RWPE2 (cell line): ENCODE data around the gene CLEC2A.
"Not testable (repeated sequence)": the region's sequence is repeated elsewhere in the genome, so short reads cannot be mapped to it uniquely, and the experiment has no call there.

Experiments used
- ATAC-seq: fragments of 200-7000 bp; cut with Tn5 transposase; 3 replicates; pipeline ENCODE4 v1.9.1; 2021; ENCODE audit warnings: low read depth
- DNase-seq: peaks from one replicate; pipeline ENCODE4 v3.0.0-alpha.2; 2020; ENCODE audit warnings: low spot score
- H3K27ac ChIP-seq: fragments of 450-650 bp; 2 replicates; pipeline ENCODE4 v1.5.1; 2017; ENCODE audit warnings: mild to moderate bottlenecking; ENCODE audit not compliant: poor library complexity, severe bottlenecking
- H3K27me3 ChIP-seq: fragments of 250-450 bp; sonication (Bioruptor Pico); 2 replicates; pipeline ENCODE4 v1.5.1; 2021; ENCODE audit warnings: mild to moderate bottlenecking, moderate library complexity; ENCODE audit not compliant: insufficient read depth, poor library complexity, severe bottlenecking
- H3K36me3 ChIP-seq: fragments of 250-450 bp; sonication (Bioruptor Pico); 2 replicates; pipeline ENCODE4 v1.5.1; 2020; ENCODE audit warnings: low read depth, mild to moderate bottlenecking, moderate library complexity
- H3K4me1 ChIP-seq: fragments of 250-450 bp; sonication (Bioruptor Pico); 2 replicates; pipeline ENCODE4 v1.5.1; 2021; ENCODE audit warnings: mild to moderate bottlenecking, moderate library complexity; ENCODE audit not compliant: insufficient read depth, poor library complexity, severe bottlenecking
- H3K4me3 ChIP-seq: fragments of 250-450 bp; sonication (Bioruptor Pico); 2 replicates; pipeline ENCODE4 v1.5.1; 2021; ENCODE audit warnings: mild to moderate bottlenecking, moderate library complexity; ENCODE audit not compliant: severe bottlenecking
- H3K9me3 ChIP-seq: fragments of 250-450 bp; sonication (Bioruptor Pico); 2 replicates; pipeline ENCODE4 v1.5.1; 2021; ENCODE audit warnings: mild to moderate bottlenecking, moderate library complexity; ENCODE audit not compliant: severe bottlenecking
- TF ChIP-seq, protein P1 (sequence below): fragments of 450-650 bp; IDR thresholded peaks from one replicate; pipeline ENCODE4 v1.5.1; 2017; ENCODE audit warnings: mild to moderate bottlenecking, moderate library complexity; ENCODE audit not compliant: poor library complexity, severe bottlenecking

Gene CLEC2A, protein sequence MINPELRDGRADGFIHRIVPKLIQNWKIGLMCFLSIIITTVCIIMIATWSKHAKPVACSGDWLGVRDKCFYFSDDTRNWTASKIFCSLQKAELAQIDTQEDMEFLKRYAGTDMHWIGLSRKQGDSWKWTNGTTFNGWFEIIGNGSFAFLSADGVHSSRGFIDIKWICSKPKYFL

DNA sequence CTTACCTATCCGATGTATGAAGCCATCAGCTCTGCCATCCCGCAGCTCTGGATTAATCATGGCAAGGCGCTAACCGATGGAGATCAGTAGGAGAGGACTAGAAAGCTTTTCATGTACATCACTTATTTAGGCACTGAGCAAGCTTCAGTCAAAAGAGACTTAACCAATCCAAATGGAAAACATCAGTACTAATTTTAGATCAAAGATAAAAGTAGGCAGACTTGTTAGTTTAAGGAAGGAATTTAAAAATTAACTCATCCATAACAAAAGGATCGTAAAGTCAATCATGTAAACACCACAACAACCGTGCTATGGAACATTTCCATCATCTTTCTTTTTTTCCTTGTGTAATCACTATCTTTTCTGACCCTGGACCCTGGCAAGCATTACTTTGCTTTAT is at the start of gene CLEC2A:
CLEC2A (minus strand) TSS at position 101 of the 400 bp plus-strand sequence; CDS start at position 60, 41 bp downstream.
- TF ChIP-seq, protein P1, sequence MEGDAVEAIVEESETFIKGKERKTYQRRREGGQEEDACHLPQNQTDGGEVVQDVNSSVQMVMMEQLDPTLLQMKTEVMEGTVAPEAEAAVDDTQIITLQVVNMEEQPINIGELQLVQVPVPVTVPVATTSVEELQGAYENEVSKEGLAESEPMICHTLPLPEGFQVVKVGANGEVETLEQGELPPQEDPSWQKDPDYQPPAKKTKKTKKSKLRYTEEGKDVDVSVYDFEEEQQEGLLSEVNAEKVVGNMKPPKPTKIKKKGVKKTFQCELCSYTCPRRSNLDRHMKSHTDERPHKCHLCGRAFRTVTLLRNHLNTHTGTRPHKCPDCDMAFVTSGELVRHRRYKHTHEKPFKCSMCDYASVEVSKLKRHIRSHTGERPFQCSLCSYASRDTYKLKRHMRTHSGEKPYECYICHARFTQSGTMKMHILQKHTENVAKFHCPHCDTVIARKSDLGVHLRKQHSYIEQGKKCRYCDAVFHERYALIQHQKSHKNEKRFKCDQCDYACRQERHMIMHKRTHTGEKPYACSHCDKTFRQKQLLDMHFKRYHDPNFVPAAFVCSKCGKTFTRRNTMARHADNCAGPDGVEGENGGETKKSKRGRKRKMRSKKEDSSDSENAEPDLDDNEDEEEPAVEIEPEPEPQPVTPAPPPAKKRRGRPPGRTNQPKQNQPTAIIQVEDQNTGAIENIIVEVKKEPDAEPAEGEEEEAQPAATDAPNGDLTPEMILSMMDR: no peak
- no peak for ATAC-seq
- H3K36me3 ChIP-seq: no peaks in the 10 kb centered on the region
- DNase-seq: no peak
- no peaks in the 10 kb centered on the region for H3K4me1 ChIP-seq
- no peaks in the 10 kb centered on the region for H3K9me3 ChIP-seq
- no peak within 1 kb of the TSS for H3K4me3 ChIP-seq
- no peak within 1 kb of the TSS for H3K27ac ChIP-seq
- H3K27me3 ChIP-seq: no peaks in the 10 kb centered on the region

DNA sequence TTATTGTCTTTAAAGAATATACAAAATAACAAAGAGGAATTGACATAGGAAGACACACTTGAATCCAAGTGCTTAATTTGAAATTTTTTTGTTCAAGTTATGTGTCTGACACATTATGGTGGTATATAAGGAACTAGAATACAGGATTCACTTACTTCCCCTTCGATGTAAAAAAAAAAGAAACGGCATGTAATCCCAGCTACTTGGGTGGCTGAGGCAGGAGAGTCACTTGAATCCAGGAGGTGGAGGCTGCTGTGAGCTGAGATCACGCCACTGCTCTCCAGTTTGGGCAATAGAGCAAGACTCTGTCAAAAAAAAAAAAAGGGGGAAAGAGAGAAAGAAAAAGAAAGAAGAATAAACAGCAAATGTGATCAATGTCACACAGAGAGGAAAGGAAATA is 48.0 kb upstream of the CLEC2A start:
- no peak for ATAC-seq
- no peak for DNase-seq
- no peaks in the 10 kb centered on the region for H3K4me1 ChIP-seq
- H3K36me3 ChIP-seq: no peaks in the 10 kb centered on the region
- no peaks in the 10 kb centered on the region for H3K9me3 ChIP-seq
- TF ChIP-seq, protein P1: no peak
- no peak overlapping the region for H3K27ac ChIP-seq
- no peaks in the 10 kb centered on the region for H3K27me3 ChIP-seq
- H3K4me3 ChIP-seq: no peak overlapping the region

DNA sequence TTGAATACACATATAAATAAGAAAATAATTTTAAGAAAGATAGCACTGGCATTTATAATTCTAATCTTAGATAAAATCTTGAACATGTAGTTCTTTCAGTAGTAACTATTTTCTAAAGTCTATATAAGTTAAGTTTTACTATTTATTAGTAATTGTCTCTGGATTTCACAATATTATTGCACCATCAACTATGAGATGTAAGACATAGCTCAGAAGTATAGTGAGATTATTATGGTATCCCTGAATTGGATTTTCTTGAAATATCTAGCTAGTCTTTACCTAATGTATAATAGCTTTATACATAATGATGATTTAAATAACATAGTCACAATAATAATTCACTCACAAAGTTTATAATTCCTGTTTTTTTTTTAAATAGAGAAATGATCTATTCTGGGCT is 45.7 kb upstream of the CLEC2A start:
- H3K36me3 ChIP-seq: no peaks in the 10 kb centered on the region
- no peak overlapping the region for H3K27ac ChIP-seq
- no peak overlapping the region for H3K4me3 ChIP-seq
- ATAC-seq: no peak
- H3K27me3 ChIP-seq: no peaks in the 10 kb centered on the region
- TF ChIP-seq, protein P1: no peak
- DNase-seq: no peak
- H3K4me1 ChIP-seq: no peaks in the 10 kb centered on the region
- no peaks in the 10 kb centered on the region for H3K9me3 ChIP-seq

DNA sequence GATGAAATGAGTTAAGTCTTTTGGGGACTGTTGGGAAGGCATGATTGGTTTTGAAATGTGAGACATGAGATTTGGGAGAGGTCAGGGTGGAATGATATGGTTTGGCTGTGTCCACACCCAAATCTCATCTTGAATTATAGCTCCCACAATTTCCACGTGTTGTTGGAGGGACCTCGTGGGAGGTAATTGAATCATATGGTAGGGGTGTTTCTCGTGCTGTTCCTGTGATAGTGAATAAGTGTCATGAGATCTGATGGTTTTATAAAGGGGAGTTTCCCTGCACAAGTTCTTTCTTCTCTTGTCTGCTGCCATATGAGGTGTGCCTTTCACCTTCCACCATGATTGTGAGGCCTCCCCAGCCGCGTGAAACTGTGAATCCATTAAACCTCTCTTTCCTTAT is 44.5 kb upstream of the CLEC2A start:
- H3K9me3 ChIP-seq, H3K27me3 ChIP-seq, ATAC-seq, H3K4me3 ChIP-seq, H3K27ac ChIP-seq, DNase-seq, H3K36me3 ChIP-seq, H3K4me1 ChIP-seq: not testable (repeated sequence)

DNA sequence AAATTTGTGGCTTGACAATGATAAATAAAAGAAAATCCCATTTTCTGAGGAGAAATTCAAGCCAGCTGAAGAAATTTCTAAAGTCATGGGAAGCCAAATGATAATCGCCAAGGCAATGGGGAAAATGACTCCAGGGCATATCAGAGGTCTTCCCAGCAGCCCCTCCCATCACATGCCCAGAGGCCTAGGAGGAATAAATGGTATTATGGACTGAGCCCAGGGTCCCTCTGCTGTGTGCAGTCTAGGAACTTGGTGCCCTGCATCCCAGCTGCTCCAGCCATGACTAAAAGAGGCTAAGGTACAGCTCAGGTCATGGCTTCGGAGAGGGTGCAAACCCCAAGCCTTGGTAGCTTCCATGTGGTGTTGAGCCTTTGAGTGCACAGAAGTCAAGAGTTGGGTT is 43.4 kb upstream of the CLEC2A start:
- DNase-seq (no peak), ATAC-seq (no peak)
- H3K27ac ChIP-seq: no peak overlapping the region
- TF ChIP-seq, protein P1: no peak
- no peaks in the 10 kb centered on the region for H3K4me1 ChIP-seq
- H3K27me3 ChIP-seq: no peaks in the 10 kb centered on the region
- no peaks in the 10 kb centered on the region for H3K36me3 ChIP-seq
- no peak overlapping the region for H3K4me3 ChIP-seq
- no peaks in the 10 kb centered on the region for H3K9me3 ChIP-seq

DNA sequence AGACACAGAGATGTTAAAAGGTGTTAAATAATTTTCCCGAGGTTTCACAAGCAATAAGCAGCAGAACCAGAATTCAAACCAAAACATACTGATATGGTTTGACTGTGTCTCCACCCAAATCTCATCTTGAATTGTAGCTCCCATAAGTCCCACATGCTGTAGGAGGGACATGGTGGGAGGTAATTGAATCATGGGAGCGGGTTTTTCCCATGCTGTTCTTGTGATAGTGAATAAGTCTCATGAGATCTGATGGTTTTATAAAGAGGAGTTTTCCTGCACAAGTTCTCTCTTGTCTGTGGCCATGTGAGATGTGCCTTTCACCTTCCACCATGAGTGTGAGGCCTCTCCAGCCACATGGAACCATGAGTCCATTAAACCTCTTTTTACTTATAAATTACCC is 42.6 kb upstream of the CLEC2A start:
- not testable (repeated sequence) for H3K27me3 ChIP-seq, H3K36me3 ChIP-seq, DNase-seq, H3K27ac ChIP-seq, ATAC-seq, H3K4me3 ChIP-seq, H3K9me3 ChIP-seq, H3K4me1 ChIP-seq
